ACC112 (cell line): Measurements from ENCODE around the gene STXBP2.

ENCODE experiments used
- H2AFZ ChIP-seq: fragments of 200-600 bp; sonication (generic); one replicate; pipeline ENCODE4 v1.6.0; 2017; ENCODE audit warnings: antibody characterized with exemption, low read length; ENCODE audit not compliant: unreplicated experiment
- H3K27ac ChIP-seq: fragments of 200-600 bp; sonication (generic); 2 replicates; pipeline ENCODE4 v1.5.1; 2014; ENCODE audit warnings: low read depth, mild to moderate bottlenecking, antibody characterized with exemption, low read length, moderate library complexity
- H3K27me3 ChIP-seq: fragments of 200-600 bp; sonication (generic); 2 replicates; pipeline ENCODE4 v1.6.1; 2014; ENCODE audit warnings: mild to moderate bottlenecking, antibody characterized with exemption, low read length, moderate library complexity, mixed read lengths; ENCODE audit not compliant: insufficient read depth
- H3K36me3 ChIP-seq: fragments of 200-600 bp; sonication (generic); 2 replicates; pipeline ENCODE4 v1.6.1; 2016; ENCODE audit warnings: mild to moderate bottlenecking, antibody characterized with exemption, low read length, moderate library complexity, mixed read lengths; ENCODE audit not compliant: insufficient read depth
- H3K4me1 ChIP-seq: fragments of 200-600 bp; sonication (generic); one replicate; pipeline ENCODE4 v1.6.1; 2016; ENCODE audit warnings: low read length, mixed read lengths; ENCODE audit not compliant: insufficient read depth, unreplicated experiment, control insufficient read depth
- H3K4me3 ChIP-seq: fragments of 200-600 bp; sonication (generic); 2 replicates; pipeline ENCODE4 v1.5.1; 2014; ENCODE audit warnings: mild to moderate bottlenecking, low read depth, low read length
- H3K79me2 ChIP-seq: fragments of 200-600 bp; sonication (generic); one replicate; pipeline ENCODE4 v1.6.0; 2016; ENCODE audit warnings: low read length; ENCODE audit not compliant: control insufficient read depth, unreplicated experiment, insufficient read depth

STXBP2 gene

DNA sequence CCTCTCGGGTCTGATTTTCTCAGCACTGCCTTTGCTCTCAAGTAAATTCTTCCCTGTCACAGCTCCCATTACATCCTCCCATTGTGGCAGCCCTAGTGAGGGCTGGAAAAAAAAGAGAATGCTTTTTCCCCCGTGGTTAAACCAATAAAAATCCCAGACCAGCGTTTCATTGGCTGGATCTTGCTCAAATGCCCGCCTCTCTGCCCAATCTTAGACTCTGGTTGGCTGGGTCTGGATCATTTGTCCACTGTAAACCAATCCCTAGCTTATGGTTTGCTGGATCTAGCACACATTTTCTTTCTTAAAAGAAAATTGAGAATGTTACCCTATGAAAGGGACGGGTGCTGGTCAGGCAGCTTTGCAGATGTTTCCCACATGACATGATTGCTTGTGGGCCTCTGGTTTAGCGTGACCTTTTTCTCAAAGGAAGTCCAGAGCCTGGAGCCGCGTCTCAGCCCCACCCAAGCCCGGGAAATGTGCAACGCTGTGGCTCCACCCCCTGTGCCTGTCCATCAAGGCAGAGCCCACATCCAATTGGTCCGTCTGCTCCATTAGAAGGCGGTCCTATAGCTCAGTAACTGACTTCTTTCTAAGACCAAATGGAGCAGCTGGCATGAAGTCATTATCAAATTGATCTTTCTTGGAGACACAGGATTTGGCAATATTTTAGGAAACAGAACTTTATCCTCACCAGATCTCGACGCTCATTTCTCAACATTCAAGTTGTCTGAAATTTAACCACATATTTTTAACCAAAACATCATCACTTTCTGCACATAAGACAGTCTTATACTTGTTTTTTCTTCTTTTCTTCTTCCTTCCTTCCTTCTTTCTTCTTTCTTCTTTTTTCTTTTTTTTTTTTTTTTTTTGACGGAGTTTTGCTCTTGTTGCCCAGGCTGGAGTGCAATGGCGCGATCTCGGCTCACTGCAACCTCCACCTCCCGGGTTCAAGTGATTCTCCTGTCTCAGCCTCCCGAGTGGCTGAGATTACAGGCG, 37.4 kb downstream of the STXBP2 start:
- no peaks in the 10 kb centered on the region for H3K36me3 ChIP-seq
- no peak overlapping the region for H3K27ac ChIP-seq
- no peaks in the 10 kb centered on the region for H3K4me1 ChIP-seq
- no peaks in the 10 kb centered on the region for H3K79me2 ChIP-seq
- no peak overlapping the region for H2AFZ ChIP-seq
- peaks cover 26% of the 10 kb centered on the region for H3K27me3 ChIP-seq
- no peak overlapping the region for H3K4me3 ChIP-seq

DNA sequence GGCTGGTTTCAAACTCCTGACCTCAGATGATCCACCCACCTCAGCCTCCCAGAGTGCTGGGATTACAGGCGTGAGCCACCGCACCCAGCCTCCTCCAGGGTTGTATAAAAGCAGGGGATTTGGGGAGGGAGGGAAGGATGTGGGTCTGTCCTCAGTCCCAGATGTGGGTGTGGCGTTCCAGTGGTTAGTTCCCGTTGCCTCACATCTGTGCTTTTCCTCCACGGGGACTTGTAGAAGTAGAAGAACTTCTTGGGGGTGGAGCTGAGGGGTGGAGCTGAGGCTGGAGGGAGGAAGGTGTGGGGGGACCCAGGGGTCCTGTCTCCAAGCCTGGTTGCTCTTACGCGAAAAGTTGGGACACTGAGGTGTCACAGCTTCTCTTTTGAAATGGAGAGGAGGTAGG, 39.5 kb downstream of the STXBP2 start:
- H3K4me3 ChIP-seq = no peak overlapping the region
- no peak overlapping the region for H3K27ac ChIP-seq
- no peaks in the 10 kb centered on the region for H3K36me3 ChIP-seq
- H3K27me3 ChIP-seq = peaks cover 13% of the 10 kb centered on the region; the same call in 1 of the 2 replicates
- H3K4me1 ChIP-seq = no peaks in the 10 kb centered on the region
- no peak overlapping the region for H2AFZ ChIP-seq
- peaks cover 5% of the 10 kb centered on the region for H3K79me2 ChIP-seq

DNA sequence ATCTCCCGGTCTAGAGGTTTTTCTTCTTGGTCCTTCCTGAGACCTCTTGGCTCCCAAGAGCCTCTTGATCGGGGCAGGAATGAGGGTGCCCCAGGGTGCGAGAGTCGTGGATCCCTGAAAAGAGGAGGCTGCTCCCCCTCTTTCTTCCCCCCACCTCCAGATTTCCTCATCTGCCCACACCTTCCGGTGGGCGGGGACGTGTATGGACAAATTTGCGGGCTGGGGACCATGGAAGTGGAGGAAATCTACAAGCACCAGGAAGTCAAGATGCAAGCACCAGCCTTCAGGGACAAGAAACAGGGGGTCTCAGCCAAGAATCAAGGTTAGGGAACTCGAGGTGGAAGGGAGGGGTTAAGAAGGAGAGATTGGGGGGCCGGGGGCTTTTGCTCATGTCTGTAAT, 39.9 kb downstream of the STXBP2 start, which contains the start of gene MCEMP1:
MCEMP1 (plus strand) TSS at position 237 of the 400 bp plus-strand sequence; CDS start at position 268, 31 bp downstream.
- H3K4me3 ChIP-seq = no peak within 1 kb of the TSS

DNA sequence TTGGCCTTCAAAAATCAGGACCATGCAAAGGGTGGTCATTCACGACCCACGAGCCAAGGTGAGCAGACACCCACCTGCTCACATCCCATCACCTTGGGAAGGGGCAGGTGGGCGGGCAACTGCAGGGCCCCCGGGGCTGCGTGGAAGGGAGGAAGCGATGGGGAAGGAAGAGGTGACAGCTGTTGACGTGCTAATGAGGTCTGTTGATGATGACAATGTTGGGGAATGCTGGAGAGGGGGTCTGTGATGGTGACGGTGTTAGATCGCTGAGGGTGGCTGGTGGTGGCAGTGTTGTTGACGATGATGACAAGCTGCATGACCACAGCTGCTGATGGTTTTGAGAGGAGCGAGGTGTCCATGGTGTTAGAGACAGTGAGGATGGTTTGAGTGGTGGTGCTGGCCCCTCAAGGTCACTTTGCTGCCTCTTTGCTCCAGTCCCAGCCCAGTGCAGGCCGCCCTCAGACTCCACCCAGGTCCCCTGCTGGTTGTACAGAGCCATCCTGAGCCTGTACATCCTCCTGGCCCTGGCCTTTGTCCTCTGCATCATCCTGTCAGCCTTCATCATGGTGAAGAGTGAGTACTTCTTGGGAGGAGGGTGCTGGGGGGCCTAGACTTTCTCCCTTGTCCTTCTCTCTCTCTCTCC, 40.9 kb downstream of the STXBP2 start:
- Histone ChIP-seq H2AFZ (no peak overlapping the region), H3K4me3 (no peak overlapping the region), H3K4me1 (no peaks in the 10 kb centered on the region), H3K27me3 (0 out of 2 replicates have a peak, but pooled peaks cover 8% of the 10 kb centered on the region), H3K27ac (no peak overlapping the region), H3K79me2 (peaks cover 10% of the 10 kb centered on the region), H3K36me3 (no peaks in the 10 kb centered on the region)

More for the DNA sequence above, 39.9 kb downstream of the STXBP2 start, which contains the start of gene MCEMP1:
- Histone ChIP-seq H3K36me3 (no peaks in the 10 kb centered on the region), H3K4me1 (no peaks in the 10 kb centered on the region), H3K27me3 (peaks cover 11% of the 10 kb centered on the region; the same call in 1 of the 2 replicates), H3K27ac (no peak within 1 kb of the TSS), H3K79me2 (peaks cover 5% of the 10 kb centered on the region), H2AFZ (no peak within 1 kb of the TSS)

DNA sequence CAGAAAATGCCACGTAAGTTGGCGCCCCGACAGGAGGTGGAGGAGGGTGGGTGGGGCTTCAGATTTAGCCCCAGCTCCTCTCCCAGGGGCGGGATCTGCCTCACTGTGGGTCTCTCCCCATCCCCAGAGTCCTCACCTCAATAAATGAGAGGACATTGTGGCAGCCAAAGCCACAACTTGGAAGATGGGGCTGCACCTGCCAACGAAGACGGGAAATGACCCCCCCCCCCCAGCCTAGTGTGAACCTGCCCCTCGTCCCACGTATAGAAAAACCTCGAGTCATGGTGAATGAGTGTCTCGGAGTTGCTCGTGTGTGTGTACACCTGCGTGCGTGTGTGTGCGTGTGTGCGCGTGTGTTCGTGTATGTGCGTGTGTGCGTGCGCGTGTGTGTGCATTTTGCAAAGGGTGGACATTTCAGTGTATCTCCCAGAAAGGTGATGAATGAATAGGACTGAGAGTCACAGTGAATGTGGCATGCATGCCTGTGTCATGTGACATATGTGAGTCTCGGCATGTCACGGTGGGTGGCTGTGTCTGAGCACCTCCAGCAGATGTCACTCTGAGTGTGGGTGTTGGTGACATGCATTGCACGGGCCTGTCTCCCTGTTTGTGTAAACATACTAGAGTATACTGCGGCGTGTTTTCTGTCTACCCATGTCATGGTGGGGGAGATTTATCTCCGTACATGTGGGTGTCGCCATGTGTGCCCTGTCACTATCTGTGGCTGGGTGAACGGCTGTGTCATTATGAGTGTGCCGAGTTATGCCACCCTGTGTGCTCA, 42.3 kb downstream of the STXBP2 start:
- Histone ChIP-seq H2AFZ (no peak overlapping the region), H3K27me3 (0 out of 2 replicates have a peak, but pooled peaks cover 8% of the 10 kb centered on the region), H3K4me1 (no peaks in the 10 kb centered on the region), H3K27ac (no peak overlapping the region), H3K36me3 (no peaks in the 10 kb centered on the region), H3K4me3 (no peak overlapping the region), H3K79me2 (peaks cover 10% of the 10 kb centered on the region)

DNA sequence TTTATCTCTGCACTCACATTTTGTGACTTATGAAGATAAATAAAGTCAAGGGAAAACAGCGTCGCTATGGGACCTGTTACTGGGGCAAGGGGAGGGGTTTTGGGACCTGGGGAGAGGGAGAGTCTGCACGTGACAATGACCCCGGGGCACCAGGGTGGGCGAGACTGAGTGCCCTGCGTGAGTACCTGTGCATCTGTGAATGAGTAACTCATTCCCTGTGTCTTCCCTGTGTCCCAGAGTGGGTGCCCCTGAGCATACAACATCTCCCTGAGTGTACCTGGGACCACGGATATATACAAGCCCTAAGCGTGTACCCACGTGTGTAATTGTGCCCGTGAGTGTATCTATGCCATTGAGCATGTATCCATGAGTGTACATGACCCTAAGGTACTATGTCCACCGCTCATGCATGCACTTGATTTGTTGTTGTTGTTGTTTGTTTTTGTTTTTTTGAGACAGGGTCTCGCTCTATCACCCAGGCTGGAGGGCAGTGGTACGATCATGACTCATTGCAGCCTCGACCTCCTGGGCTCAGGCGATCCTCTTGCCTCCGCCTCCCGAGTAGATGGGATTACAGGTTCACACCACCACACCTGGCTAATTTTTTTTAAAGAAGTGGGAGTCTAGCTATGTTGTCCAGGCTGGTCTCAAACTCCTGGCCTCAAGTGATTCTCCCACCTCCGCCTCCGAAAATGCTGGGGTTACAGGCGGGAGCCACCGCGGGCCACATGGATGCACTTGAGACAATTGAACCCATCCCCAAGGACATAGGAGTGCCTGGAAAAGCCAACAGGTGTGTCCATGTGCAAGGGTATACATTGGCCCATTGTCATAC, 43.1 kb downstream of the STXBP2 start:
- Histone ChIP-seq H3K4me3 (peak overlapping the region; percentile 96), H3K27me3 (0 out of 2 replicates have a peak, but pooled peaks cover 8% of the 10 kb centered on the region), H2AFZ (peak overlapping the region; percentile 73), H3K36me3 (no peaks in the 10 kb centered on the region), H3K79me2 (peaks cover 10% of the 10 kb centered on the region), H3K27ac (no peak overlapping the region), H3K4me1 (no peaks in the 10 kb centered on the region)

DNA sequence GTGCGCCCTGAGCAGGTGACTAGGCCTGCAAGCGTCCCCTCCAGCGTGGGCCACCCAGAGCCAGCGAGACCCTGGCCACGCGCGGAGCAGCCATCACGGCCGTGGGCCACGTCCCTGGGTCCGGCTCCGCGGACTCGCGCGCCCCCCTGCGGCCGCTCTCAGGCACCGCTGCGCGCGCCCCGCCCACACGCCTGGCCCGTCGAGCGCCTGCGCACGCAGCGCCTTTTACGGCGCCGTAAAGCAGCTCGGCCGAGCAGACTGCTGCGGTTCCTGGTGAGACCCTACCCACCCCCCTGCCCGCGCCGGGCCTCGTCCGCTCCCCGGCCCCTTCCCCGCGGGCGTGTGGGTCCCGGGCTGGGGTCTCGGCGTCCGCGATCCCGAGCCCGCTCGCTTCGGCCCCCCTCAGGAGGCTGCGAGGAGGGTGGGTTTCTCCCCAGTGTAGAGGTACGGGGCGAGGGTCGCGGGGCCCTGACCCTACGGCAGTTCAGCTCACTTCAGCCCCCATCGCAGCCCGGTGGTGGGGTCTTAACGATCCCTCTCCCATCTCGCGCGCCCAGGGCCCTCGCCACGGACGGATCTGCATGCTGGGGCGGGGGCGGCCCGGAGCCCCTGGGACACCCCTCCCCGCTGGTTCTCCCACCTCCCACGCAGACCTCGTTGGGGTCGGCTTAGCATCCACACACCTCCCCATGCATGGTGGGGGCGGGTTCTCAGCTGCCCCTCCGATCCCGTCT, 43.9 kb downstream of the STXBP2 start, which contains the start of gene TRAPPC5:
TRAPPC5 (plus strand) TSS at position 228 of the 734 bp plus-strand sequence. CDS start 1,421 bp downstream, outside the sequence.
- no peak within 1 kb of the TSS for H3K27ac ChIP-seq
- no peaks in the 10 kb centered on the region for H3K36me3 ChIP-seq
- H2AFZ ChIP-seq = peak within 1 kb of the TSS; percentile 73
- H3K79me2 ChIP-seq = peaks cover 10% of the 10 kb centered on the region
- 0 out of 2 replicates have a peak, but pooled peaks cover 8% of the 10 kb centered on the region for H3K27me3 ChIP-seq
- peak within 1 kb of the TSS; percentile 96 for H3K4me3 ChIP-seq
- no peaks in the 10 kb centered on the region for H3K4me1 ChIP-seq

DNA sequence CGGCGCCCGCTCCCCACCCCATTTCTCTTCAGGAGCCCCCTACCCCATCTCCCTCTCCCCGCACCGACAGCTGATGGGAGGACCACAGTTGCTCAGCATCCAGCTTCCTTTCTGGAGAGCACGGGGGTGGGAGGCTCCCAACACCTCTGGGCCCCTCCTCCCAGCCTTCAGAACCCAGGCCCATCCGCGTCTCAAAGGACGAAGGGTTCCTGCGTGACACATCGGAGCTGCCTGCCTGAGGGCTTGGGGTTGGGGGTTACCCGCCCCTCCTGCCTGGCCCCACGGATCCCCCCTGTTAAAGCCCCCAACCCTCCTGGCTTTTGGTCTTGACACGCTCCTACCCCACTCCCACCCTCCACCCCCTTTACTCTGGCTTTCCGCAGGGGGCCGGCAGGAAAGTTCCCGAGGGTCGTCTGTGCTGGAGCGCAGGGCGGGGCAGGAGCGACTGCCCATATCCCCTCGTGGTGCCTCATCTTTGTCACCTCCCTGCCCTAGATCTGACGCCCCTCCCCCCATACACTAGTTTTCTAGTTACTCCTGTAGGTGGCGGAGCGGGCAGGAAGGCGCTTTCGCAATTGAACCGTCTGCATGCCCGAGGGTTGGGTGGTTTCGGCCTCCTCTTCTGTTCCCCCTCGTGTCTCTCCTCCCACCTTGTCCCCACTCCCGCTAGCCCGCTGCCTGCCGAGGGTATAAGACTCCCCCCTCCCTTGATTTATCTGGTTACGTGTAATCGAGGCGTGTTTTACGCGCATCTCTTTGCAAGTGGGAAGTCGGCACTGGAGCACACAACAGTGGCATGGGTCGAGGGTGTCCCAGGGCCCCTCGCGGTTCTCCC, 44.6 kb downstream of the STXBP2 start:
- H3K79me2 ChIP-seq = peaks cover 10% of the 10 kb centered on the region
- no peak overlapping the region for H3K27ac ChIP-seq
- H3K4me1 ChIP-seq = no peaks in the 10 kb centered on the region
- 0 out of 2 replicates have a peak, but pooled peaks cover 4% of the 10 kb centered on the region for H3K27me3 ChIP-seq
- no peaks in the 10 kb centered on the region for H3K36me3 ChIP-seq
- H2AFZ ChIP-seq = peak overlapping the region; percentile 62
- H3K4me3 ChIP-seq = peak overlapping the region; percentile 96
